ENCODE measurements around the gene ADAMTS13.
A peak's percentile ranks its signal among the peaks of the same experiment; 100 is the strongest.
"Not testable (repeated sequence)": the region's sequence is repeated elsewhere in the genome, so short reads cannot be mapped to it uniquely, and the experiment has no call there.

The ADAMTS13 gene

GRCh38 chr9:133427658-133428348 is 5.6 kb downstream of the ADAMTS13 start:
- no peak for DNase-seq

- no peak for DNase-seq
These were observed 6.5 kb downstream of the ADAMTS13 start for GRCh38 chr9:133428617-133429101.

GRCh38 chr9:133429214-133429613 is 7.0 kb downstream of the ADAMTS13 start:
- DNase-seq, result no peak

GRCh38 chr9:133429641-133430161 is 7.5 kb downstream of the ADAMTS13 start:
- no peak for DNase-seq

DNA sequence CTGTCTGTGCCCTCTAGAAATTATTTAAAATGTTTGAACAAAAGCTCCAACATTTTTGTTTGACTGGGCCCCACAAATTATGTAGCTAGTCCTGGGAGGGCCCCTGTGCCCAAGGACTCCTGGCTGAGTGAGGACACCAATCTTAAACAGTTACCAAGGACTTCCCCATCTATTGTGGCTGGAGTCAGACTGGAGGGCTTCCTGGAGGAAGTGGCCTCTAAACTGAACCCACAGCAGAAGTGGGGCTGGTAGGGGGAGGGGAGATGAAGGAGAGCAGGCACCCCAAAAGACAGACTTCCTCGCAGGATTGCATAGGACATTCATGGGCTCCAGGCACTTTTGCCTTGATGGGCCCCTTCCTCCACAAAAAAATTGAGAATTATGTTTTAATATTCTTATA is 8.1 kb downstream of the ADAMTS13 start:
- DNase-seq, result no peak

- DNase-seq, result no peak
These were observed 11.2 kb downstream of the ADAMTS13 start for GRCh38 chr9:133433351-133433843.

GRCh38 chr9:133436681-133437080 is 14.5 kb downstream of the ADAMTS13 start:
- no peak for DNase-seq

DNA sequence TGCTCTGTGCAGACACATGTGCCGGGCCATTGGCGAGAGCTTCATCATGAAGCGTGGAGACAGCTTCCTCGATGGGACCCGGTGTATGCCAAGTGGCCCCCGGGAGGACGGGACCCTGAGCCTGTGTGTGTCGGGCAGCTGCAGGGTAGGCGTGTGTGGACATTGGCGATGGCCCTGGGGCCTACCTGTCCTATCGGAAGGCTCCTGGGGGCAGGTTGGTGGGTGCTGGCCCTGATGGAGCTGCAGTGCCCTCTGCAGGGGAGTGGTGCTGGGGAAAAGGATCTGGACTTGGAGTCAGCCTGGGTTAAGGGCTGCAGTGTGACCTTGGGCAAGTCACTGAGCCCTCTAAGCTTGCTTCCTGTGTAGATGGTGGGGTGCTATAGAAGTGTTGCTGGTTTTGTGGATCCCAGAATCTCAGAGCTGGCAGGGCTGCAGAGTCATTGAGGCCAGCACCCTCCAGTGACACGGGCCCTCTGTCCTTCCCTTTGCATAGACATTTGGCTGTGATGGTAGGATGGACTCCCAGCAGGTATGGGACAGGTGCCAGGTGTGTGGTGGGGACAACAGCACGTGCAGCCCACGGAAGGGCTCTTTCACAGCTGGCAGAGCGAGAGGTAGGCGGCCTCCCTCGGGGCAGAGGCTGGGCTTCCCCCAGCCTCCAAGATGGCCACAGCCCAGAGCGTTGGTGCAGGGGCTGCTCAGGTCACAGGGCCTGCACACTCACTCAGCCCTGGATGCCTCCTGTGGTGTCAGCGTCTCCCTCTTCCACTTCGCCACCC is 15.8 kb downstream of the ADAMTS13 start:
- no peak for DNase-seq

- DNase-seq, result no peak
These were observed 17.2 kb downstream of the ADAMTS13 start for GRCh38 chr9:133439337-133439736.

DNA sequence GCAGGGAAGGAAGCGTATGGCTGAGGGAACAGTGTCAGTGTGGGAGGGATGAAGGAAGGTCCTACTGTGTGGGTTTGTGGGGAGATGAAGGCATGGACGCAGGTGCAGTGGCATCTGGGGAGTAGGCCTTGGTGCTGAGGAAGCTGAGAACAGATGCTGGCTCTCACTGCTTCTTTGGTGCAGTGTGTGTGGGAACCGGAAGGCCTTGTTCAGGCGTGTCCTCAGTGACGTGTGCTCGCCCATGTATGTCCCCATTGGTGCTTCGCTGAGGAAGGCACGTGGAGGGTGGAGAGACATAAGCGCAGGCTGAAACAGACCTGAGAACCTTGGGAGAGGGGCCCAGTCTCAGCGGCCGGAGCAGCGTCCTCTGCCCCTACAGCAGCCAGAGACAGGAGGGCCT is 18.7 kb downstream of the ADAMTS13 start:
- peak; percentile 69 for DNase-seq

DNA sequence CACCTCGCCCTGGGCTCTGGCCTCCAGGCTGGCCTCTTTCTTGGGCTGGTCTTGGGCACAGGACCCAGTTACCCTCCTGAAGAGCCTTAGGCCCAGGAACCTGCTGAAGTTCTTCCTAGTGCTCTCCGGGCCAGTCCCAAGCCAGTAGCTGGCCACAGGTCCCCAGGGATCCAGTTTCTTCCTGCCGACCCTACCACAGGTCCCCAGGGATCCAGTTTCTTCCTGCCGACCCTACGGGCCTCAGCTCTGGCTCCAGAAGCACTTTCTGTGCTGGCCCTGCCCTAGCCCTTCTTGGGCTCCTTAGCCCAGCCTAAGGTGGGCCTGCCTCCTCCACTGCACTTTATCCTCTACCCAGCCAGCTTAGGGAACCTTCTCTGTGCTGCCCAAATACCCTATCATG is 19.4 kb downstream of the ADAMTS13 start:
- no peak for DNase-seq

DNA sequence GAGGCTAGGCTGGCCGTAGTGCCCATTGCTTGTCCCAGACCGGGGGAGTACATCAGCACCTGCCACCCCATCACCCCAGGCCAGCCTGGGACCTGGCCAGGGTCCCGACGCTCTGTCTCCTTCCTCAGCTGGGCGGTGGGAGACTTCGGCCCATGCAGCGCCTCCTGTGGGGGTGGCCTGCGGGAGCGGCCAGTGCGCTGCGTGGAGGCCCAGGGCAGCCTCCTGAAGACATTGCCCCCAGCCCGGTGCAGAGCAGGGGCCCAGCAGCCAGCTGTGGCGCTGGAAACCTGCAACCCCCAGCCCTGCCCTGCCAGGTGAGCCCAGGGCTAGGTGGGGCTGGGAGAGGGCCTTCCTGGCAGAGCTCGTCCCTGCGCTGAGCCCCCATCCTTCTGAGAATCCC is 21.1 kb downstream of the ADAMTS13 start:
- no peak for DNase-seq

GRCh38 chr9:133443982-133444381 is 21.8 kb downstream of the ADAMTS13 start:
- DNase-seq, result no peak

DNA sequence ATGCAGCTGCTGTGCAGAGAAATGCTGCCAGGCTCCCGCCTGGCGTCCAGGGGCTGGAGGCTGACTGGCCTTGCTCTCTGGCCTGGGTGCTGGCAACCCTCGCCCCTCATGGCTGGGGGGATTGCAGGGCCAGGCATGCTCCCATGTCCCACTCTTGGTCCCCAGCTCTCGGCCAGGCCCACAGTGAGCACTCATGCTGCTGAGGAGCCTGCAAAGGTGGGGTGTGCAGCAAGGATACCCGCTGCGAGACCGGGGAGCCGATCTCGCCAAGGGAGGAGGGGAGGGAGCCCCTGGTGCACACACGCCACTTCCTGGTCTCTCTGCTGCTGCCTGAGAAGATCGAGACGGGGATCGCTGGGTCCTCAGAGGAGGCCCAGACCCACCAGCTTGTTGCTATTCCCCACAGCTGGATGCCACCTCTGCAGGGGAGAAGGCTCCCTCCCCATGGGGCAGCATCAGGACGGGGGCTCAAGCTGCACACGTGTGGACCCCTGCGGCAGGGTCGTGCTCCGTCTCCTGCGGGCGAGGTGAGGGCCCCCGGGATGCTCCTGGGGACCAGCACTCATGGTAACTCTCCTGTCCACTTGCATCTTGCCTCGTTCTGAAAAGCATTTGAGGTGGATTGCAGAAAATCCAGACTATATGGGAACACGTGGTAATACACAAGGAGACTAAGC is 23.3 kb downstream of the ADAMTS13 start:
- no peak for DNase-seq

- DNase-seq, result no peak
These were observed 26.4 kb downstream of the ADAMTS13 start for GRCh38 chr9:133448487-133448972.

DNA sequence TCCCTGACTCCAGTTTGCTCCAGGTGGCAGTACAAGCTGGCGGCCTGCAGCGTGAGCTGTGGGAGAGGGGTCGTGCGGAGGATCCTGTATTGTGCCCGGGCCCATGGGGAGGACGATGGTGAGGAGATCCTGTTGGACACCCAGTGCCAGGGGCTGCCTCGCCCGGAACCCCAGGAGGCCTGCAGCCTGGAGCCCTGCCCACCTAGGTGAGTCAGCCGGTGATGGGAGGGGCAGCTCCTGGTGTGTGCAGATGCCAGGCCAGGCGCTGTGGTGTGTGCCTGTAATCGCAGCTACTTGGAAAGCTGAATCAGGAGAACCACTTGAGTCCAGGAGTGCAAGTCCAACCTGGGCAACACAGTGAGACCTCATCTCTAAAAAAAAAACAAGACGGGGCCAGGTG is 27.6 kb downstream of the ADAMTS13 start:
- no peak for DNase-seq

DNA sequence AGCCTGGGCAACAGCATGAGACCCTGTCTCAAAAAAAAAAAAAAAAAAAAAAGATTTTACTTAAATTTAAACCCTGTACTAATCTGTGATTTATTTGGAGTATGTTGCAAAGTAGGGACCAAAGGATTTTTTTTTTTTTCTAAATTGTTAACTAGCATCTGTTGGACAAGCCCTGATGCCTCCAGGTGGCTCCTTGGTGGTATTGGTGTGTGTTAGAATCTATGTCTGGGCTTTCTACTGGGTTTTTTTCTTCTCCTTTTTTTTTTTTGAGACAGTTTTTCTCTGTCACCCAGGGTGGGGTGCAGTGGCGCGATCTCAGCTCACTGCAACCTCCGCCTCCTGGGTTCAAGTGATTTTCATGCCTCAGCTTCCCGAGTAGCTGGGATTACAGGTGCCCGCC is 29.7 kb downstream of the ADAMTS13 start:
- not testable (repeated sequence) for DNase-seq

GRCh38 chr9:133452562-133452961 is 30.4 kb downstream of the ADAMTS13 start:
- no peak for DNase-seq

GRCh38 chr9:133453651-133454050 is 31.5 kb downstream of the ADAMTS13 start:
- DNase-seq, result no peak

GRCh38 chr9:133454325-133454724 is 32.2 kb downstream of the ADAMTS13 start:
- DNase-seq, result no peak

GRCh38 chr9:133454943-133455673 is 32.9 kb downstream of the ADAMTS13 start:
- no peak for DNase-seq

- DNase-seq, result no peak
These were observed 33.8 kb downstream of the ADAMTS13 start for GRCh38 chr9:133455936-133456335.

All from CD4-positive, alpha-beta T cell treated with Interferon gamma for 1 hour (primary cell).